Heart left ventricle (tissue), 13 donors: Measurements from ENCODE around the gene RNF213.

ENCODE experiments used
- POLR2A ChIP-seq, 2 donors: fragments of 450-650 bp; IDR thresholded peaks; one replicate each; pipeline ENCODE4 v1.6.1; 2017; ENCODE audit warnings: antibody characterized with exemption in 2 of 2, mild to moderate bottlenecking in 2 of 2, moderate library complexity in 2 of 2
- TF ChIP-seq, protein P1 (sequence below), 12 donors: fragments of 200-600 bp; sonication (generic) in 4 of 12; IDR thresholded peaks; one replicate each; pipeline versions ENCODE4 v1.5.0 to v1.8.0; 2018 to 2022; ENCODE audit warnings: antibody characterized with exemption in 12 of 12, mild to moderate bottlenecking in 5 of 12
- donor health status: ischemic (EF 13 %, LVEDD 7.1; RV severe dilation, severe dysfunction).
- donor health status: DM: no; HTN: yes; CAD: no.
- donor health status: DM: no; HTN: no; CAD: no.
- donor health status: ischemic (EF 25% LVEDD 6.9; RV normal size, moderate dysfunction).
- donor health status: ischemic (EF 25% LVEDD 5.7; RV mildly dilated, moderate dysfunction).
- donor health status: ischemic (EF 35%, LVEDD 5.7; RV mildly dilated, moderate dysfunction).
- donor health status: nonischemic (EF 11% LVEDD 7.7; RV severe dilation, severe dysfunction).
- donor health status: DM: yes; HTN: yes; CAD: no.
- donor health status: PGD.
- donor health status: ischemic (EF 29% LVEDD 5.4; RV normal size, mild dysfunction).
- donor health status: nonischemic (EF 23%, LVEDD 6.1; RV moderate dilation, normal function).

GRCh38 chr17:80445007-80445725 is 184.5 kb downstream of the RNF213 start:
- TF ChIP-seq, protein P1, sequence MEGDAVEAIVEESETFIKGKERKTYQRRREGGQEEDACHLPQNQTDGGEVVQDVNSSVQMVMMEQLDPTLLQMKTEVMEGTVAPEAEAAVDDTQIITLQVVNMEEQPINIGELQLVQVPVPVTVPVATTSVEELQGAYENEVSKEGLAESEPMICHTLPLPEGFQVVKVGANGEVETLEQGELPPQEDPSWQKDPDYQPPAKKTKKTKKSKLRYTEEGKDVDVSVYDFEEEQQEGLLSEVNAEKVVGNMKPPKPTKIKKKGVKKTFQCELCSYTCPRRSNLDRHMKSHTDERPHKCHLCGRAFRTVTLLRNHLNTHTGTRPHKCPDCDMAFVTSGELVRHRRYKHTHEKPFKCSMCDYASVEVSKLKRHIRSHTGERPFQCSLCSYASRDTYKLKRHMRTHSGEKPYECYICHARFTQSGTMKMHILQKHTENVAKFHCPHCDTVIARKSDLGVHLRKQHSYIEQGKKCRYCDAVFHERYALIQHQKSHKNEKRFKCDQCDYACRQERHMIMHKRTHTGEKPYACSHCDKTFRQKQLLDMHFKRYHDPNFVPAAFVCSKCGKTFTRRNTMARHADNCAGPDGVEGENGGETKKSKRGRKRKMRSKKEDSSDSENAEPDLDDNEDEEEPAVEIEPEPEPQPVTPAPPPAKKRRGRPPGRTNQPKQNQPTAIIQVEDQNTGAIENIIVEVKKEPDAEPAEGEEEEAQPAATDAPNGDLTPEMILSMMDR (IDR thresholded peaks at IDR 0.05): no peak
- no peak for TF ChIP-seq POLR2A (IDR thresholded peaks at IDR 0.05)
